ENCODE results near the gene ARHGAP26.
"Not testable (repeated sequence)": the region's sequence is repeated elsewhere in the genome, so short reads cannot be mapped to it uniquely, and the experiment has no call there.

ARHGAP26 gene

GRCh38 chr5:142930395-142931110 lies 160.4 kb downstream of the ARHGAP26 start:
- no peak for DNase-seq (ENCODE audit: low read depth in 2 of 2)

GRCh38 chr5:142931896-142932686 lies 161.9 kb downstream of the ARHGAP26 start:
- no peak for DNase-seq (ENCODE audit: low read depth in 2 of 2)

GRCh38 chr5:142934051-142934762 lies 164.0 kb downstream of the ARHGAP26 start:
- DNase-seq (ENCODE audit: low read depth in 2 of 2): no peak

- no peak for DNase-seq (ENCODE audit: low read depth in 2 of 2)
Measured at GRCh38 chr5:142935014-142935413, 164.8 kb downstream of the ARHGAP26 start.

- no peak for DNase-seq (ENCODE audit: low read depth in 2 of 2)
Measured at GRCh38 chr5:142937374-142937773, 167.2 kb downstream of the ARHGAP26 start.

GRCh38 chr5:142938266-142938880 lies 168.2 kb downstream of the ARHGAP26 start:
- DNase-seq (ENCODE audit: low read depth in 2 of 2): no peak

DNA sequence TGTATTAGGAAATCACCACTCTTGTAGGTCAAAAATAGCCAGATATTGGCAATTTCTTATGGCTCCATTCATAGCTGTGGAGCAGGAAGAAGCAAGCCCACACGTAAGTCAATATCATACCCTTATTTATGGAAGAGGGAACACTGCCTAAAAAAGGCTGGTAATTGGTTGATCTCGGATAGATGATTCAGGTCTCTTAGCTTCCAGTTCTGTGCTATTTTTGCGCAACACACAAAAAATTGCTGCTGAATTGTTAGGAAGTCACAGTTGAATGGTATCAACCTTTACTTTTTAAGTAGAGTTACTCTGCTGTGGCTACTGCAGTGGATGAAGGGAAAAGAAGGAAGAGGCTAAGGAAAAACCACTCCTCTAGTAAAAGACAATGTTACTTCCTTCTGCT lies 168.8 kb downstream of the ARHGAP26 start:
- no peak for DNase-seq (ENCODE audit: low read depth in 2 of 2)

DNA sequence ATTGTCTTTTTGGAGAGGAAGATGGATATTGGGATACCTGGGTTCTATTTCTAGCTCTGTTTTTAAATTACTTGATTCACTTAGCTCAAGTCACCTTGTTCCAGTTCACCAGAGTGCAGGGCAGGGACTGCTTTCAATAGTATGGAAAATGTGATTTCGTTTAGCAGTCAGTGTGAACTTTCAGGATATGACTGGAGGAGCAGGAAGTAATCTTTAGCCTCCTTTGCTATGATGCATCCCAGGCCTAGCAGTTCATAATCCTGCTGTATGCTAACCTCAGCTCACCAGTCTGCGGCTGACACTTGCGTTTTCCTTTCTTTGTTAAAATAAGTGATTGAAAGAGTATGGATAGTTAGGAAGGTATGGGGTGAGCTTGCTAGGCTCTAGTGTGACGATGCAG lies 169.7 kb downstream of the ARHGAP26 start:
- DNase-seq (ENCODE audit: low read depth in 2 of 2): no peak

DNA sequence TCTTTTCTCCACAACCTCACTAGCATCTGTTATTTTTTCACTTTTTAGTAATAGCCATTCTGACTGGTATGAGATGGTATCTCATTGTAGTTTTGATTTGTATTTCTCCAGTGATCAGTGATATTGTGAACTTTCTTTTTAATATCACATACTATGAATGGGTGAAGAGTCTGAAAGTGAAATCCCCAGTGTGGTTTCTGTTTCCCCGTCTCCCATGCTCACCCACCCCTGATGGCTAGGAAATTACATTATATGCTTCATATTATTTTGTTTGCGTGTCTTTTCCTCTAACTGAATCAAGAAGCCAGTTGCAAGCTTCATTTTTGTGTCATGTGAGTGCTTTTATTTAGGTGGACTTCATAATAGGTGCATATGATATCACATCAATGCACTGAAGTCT lies 171.1 kb downstream of the ARHGAP26 start:
- DNase-seq (ENCODE audit: low read depth in 2 of 2): no peak

DNA sequence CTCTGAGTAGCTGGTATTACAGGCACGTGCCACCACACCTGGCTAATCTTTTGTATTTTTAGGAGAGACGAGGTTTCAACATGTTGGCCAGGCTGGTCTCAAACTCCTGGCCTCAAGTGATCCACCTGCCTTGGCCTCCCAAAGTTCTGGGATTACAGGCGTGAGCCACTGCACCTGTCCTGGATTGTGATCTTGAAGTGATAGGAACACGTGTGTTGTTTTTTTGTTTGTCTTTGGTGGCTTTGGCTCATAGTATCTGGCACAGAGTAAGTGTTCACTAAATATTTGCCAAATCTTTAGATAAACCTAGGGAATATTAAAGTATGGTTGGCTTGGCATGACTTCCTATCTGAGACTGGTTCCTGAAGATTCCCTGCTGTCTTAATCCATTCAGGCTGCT lies 172.7 kb downstream of the ARHGAP26 start:
- no peak for DNase-seq (ENCODE audit: low read depth in 2 of 2)

DNA sequence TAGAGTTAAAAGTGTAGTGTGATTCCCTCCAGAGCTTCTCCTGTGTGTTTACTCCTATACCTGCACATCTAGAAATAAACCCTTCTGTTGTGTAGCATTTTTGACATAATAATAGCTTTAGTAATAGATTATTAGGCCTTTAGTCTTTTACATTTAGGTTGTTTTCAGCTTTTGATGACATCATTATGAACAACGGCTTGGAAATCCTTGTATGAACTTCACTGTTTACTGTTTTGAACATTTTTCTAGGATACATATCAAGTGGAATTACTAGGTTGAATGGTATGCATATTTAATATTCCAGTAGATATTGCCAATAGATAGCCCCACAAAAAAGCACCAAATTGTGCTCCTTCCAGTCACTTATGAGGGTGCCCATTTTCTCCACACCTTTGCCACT lies 174.0 kb downstream of the ARHGAP26 start:
- DNase-seq (ENCODE audit: low read depth in 2 of 2): no peak

- DNase-seq (ENCODE audit: low read depth in 2 of 2): no peak
Measured at GRCh38 chr5:142945321-142945720, 175.1 kb downstream of the ARHGAP26 start.

GRCh38 chr5:142945845-142946244 lies 175.7 kb downstream of the ARHGAP26 start:
- no peak for DNase-seq (ENCODE audit: low read depth in 2 of 2)

GRCh38 chr5:142946547-142947426 lies 176.6 kb downstream of the ARHGAP26 start:
- DNase-seq (ENCODE audit: low read depth in 2 of 2): no peak

GRCh38 chr5:142947427-142947709 lies 177.2 kb downstream of the ARHGAP26 start:
- no peak for DNase-seq (ENCODE audit: low read depth in 2 of 2)

DNA sequence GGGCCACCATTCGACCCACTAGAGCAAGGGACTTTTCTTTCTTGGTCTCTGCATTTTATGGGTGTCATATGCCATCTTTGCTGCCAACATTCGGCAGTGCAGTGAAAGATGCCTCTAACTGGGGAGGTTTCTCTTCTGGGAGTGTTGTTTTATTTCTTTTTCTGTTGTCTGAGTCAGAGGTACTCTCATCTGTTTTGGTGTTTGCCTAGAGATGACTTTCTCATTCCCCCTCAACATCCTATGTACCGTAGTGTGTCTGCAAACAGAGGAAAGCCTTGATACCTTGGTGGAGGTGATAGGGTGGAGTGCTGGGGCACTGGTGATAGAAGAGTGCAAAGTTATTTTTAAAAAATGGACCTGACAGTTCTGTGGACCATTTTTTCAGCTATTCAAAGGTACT lies 182.1 kb downstream of the ARHGAP26 start:
- DNase-seq (ENCODE audit: low read depth in 2 of 2): no peak

- not testable (repeated sequence) for DNase-seq (ENCODE audit: low read depth in 2 of 2)
Measured at GRCh38 chr5:142952871-142953270, 182.7 kb downstream of the ARHGAP26 start.

DNA sequence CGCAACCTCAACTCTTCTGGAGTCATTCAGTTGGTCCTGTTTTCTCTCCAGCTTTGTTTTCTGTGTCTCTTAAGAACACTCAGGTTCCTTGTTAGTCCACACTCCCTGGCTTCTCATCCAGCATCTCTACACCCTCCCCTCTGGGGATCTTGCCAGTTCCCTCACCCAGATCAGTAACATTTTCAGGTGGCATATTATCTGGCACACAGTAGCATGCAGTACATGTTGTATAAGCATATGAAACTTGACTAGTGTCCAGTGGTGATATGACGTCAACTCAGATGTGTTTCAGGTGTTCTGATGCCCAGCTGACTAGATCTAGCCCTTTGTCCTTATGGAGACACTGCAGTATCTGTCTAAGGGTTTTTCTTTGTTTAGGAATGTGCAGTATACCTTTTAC lies 184.3 kb downstream of the ARHGAP26 start:
- no peak for DNase-seq (ENCODE audit: low read depth in 2 of 2)

- no peak for DNase-seq (ENCODE audit: low read depth in 2 of 2)
Measured at GRCh38 chr5:142955628-142956027, 185.5 kb downstream of the ARHGAP26 start.

- DNase-seq (ENCODE audit: low read depth in 2 of 2): no peak
Measured at GRCh38 chr5:142957528-142957927, 187.4 kb downstream of the ARHGAP26 start.

DNA sequence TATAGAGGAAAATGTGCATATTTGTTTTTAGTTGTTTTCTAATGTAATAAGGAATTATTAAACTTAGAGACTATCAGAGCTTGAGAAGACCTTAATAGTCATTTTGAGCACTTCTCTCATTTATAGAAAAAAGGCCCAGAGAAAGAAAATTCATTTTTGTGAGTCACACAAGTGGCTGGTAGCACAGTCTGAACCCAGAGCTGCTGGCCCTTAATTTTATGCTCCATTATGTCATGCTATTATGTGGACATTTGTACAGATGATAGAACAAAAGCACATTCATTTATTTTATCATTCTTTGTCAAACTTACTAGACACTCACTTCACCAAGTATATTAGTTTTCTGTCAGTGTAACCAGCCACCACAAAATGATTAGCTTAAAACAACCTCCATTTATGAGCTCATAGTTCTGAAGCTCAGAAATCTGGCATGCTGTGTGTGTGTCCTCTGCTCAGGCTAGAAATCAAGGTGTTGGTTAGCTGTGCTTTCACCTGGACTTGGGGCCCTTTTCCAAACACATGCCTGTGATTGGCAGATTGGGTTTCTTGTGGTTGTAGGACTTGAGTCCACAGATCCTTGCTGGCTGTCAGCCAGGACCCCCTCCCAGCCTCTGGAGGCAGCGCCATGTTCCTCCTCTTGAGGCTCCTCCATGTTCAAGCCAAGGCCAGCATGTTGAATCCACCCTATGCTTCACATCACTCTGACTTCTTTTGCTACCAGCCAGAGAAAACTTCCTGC lies 188.9 kb downstream of the ARHGAP26 start:
- no peak for DNase-seq (ENCODE audit: low read depth in 2 of 2)

Measured in activated CD4-positive, alpha-beta T cell treated with anti-CD3 and anti-CD28 coated beads for 24 hours (primary cell).